Measurements from ENCODE around the gene HSD11B1.

HSD11B1 gene

DNA sequence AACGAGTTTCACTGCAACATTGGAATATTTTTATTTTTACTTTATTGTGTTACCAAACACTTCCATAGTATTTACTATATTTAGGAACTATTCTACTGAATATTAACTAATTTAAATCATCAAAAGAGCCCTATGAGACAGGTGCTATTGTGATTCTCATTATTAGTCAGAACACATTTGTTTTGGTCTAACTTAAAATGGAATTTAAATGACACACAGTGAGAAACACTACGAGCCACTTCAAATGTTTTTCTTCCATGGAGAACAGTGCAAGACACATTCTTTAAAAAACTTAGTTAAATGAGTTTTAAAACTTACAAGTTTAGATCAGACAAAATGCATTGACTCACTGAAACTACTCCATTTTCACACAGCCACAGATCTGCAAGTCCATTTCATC is 44.6 kb downstream of the HSD11B1 start:
- Histone ChIP-seq H4K20me1 (no peaks in the 10 kb centered on the region), H3K27ac (no peak overlapping the region), H3K9ac (no peak overlapping the region), H3K4me3 (no peak overlapping the region), H3K36me3 (no peaks in the 10 kb centered on the region), H3K4me2 (no peak overlapping the region), H3K9me3 (replicated peaks in 1 of 11) (peaks cover 0 to 4% (median 0%) of the 10 kb centered on the region in 11 experiments; a peak in 1 of 22 replicates), H3K4me1 (peaks cover 11 to 48% (median 26%) of the 10 kb centered on the region in 10 experiments), H3K27me3 (no peaks in the 10 kb centered on the region)
- TF ChIP-seq Cebpa-rat (IDR thresholded peaks at IDR 0.05), result no peak

DNA sequence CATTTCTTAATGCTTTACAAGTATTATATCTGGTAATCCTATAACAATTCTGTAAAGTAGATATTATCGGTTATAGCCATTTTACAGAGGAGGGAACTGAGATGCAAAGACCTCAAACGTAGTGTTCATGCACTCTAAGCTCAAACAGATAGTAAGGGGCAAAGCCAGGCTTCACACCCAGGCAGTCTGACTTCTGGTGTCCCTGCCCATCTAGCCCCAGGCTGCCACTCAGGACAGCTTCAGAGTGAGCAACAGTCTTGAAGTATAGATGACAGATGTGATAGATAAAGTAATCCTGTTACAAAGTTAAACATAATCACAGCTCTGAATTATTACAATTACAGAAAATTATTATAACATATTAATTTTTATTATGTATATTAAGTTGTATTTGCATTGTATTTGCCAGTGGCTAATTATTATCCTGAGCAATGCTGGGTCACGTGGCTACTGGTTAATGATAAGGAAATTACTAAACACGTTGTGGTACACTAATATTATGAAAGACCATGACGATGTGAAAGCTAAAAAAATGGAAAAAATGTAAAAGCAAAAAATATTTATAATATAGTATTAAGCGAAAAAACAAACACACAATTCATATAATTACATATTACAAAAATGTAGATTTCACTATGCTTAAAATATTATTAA is 45.2 kb downstream of the HSD11B1 start:
- Histone ChIP-seq H3K4me3 (no peak overlapping the region), H3K4me1 (peaks cover 11 to 54% (median 28%) of the 10 kb centered on the region in 10 experiments), H4K20me1 (no peaks in the 10 kb centered on the region), H3K9me3 (replicated peaks in 1 of 11) (peaks cover 0 to 4% (median 0%) of the 10 kb centered on the region in 11 experiments; a peak in 1 of 22 replicates), H3K27me3 (no peaks in the 10 kb centered on the region), H3K4me2 (no peak overlapping the region), H3K27ac (no peak overlapping the region), H3K36me3 (no peaks in the 10 kb centered on the region), H3K9ac (no peak overlapping the region)
- TF ChIP-seq Cebpa-rat (IDR thresholded peaks at IDR 0.05), result no peak

DNA sequence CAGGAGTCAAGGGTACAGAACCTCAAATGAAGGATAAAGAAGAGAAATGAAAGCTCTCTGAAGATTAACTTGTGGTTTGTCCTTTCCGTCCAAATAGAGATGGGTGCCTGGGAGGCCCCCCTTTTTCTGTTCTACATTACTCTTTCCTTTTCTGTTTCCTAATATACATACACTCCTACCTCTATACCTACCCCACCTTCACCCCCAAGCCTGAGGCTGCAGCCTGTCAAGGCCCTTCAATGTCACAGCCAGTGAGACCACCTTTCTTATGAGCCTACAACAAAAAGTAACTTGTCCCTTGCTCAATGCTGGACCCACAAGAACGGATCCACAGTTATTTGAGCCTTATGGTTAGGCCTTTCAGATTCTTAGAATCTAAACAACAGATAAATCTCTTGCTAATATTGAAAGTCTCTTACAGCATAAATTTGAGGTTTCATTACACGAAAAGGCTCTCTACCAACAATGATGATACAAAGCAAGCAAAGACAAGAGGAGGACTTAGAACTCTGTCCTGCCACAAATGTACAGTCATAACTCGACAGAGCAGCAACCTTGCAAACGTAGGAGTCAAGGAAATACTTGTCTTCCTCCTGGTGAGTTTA is 47.1 kb downstream of the HSD11B1 start:
- no peak overlapping the region for H3K4me3 ChIP-seq
- no peaks in the 10 kb centered on the region for H3K36me3 ChIP-seq
- H3K4me1 ChIP-seq, result peaks cover 31 to 68% (median 46%) of the 10 kb centered on the region in 10 experiments
- H4K20me1 ChIP-seq, result no peaks in the 10 kb centered on the region
- no peak overlapping the region for H3K9ac ChIP-seq
- H3K4me2 ChIP-seq, result peak overlapping the region; percentile 31 to 67 (median 53)
- TF ChIP-seq Cebpa-rat (IDR thresholded peaks at IDR 0.05), result no peak
- H3K27me3 ChIP-seq, result no peaks in the 10 kb centered on the region
- H3K27ac ChIP-seq, result peak overlapping the region in 2 of 11 experiments; percentile 1 to 19; a peak in 2 of 22 replicates
- H3K9me3 ChIP-seq (replicated peaks in 1 of 11), result peaks cover 0 to 4% (median 0%) of the 10 kb centered on the region in 11 experiments; a peak in 1 of 22 replicates

- no peak overlapping the region for H3K9ac ChIP-seq
- H3K36me3 ChIP-seq, result no peaks in the 10 kb centered on the region
- H3K4me3 ChIP-seq, result no peak overlapping the region
- no peaks in the 10 kb centered on the region for H3K27me3 ChIP-seq
- H3K4me1 ChIP-seq, result peaks cover 41 to 79% (median 57%) of the 10 kb centered on the region in 10 experiments
- TF ChIP-seq Cebpa-rat (IDR thresholded peaks at IDR 0.05), result no peak
- no peaks in the 10 kb centered on the region for H3K9me3 ChIP-seq (replicated peaks in 1 of 11)
- peak overlapping the region in 5 of 11 experiments; percentile 2 to 67 (median 57); a peak in 5 of 22 replicates for H3K4me2 ChIP-seq
- no peak overlapping the region for H3K27ac ChIP-seq
- no peaks in the 10 kb centered on the region for H4K20me1 ChIP-seq
Measured at GRCh38 chr1:209752890-209753289, 48.2 kb downstream of the HSD11B1 start.

DNA sequence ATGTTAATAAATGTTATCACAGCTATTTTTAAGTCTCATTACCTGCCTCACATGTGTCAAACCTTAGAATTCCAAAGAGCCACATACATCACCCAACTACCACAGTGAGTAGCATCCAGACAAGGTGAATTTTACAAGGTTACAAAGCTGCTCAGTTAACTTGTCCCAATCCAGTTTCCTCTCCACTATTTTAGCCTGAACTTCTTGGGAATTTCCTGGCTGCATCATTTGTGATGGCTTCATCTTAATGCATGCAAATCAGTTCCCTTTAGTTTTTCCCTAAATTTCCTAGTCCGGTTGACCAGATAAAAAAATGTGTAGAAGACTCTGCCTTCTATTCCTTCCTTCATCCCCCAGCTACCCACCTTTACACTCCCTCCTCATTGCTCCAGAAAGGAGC is 50.6 kb downstream of the HSD11B1 start:
- Histone ChIP-seq H4K20me1 (0 out of 22 replicates have a peak, but pooled peaks cover 0 to 11% (median 0%) of the 10 kb centered on the region in 11 experiments), H3K9me3 (replicated peaks in 1 of 11) (no peaks in the 10 kb centered on the region), H3K36me3 (peaks cover 0 to 21% (median 14%) of the 10 kb centered on the region in 11 experiments; a peak in 16 of 22 replicates), H3K9ac (peak overlapping the region in 7 of 11 experiments; percentile 67 to 85 (median 74); a peak in 13 of 22 replicates), H3K27ac (peak overlapping the region in 10 of 11 experiments; percentile 72 to 94 (median 86); a peak in 20 of 22 replicates), H3K27me3 (no peaks in the 10 kb centered on the region), H3K4me1 (peaks cover 51 to 88% (median 73%) of the 10 kb centered on the region in 10 experiments), H3K4me2 (peak overlapping the region; percentile 80 to 99 (median 95)), H3K4me3 (peak overlapping the region in 6 of 10 experiments; percentile 53 to 77 (median 66); a peak in 7 of 20 replicates)
- no peak for TF ChIP-seq Cebpa-rat (IDR thresholded peaks at IDR 0.05)

GRCh38 chr1:209755926-209756614 is 51.4 kb downstream of the HSD11B1 start, which contains the start of gene TRAF3IP3:
Gene TRAF3IP3, plus strand, starts transcription at chr1:209756053. Its CDS starts 3,987 bp downstream, at chr1:209760040.
- H3K9me3 ChIP-seq (replicated peaks in 1 of 11), result no peaks in the 10 kb centered on the region
- peak within 1 kb of the TSS; percentile 80 to 99 (median 95) for H3K4me2 ChIP-seq
- H3K27me3 ChIP-seq, result no peaks in the 10 kb centered on the region
- 0 out of 22 replicates have a peak, but pooled peaks cover 0 to 11% (median 0%) of the 10 kb centered on the region in 11 experiments for H4K20me1 ChIP-seq
- H3K4me3 ChIP-seq, result peak within 1 kb of the TSS; percentile 28 to 77 (median 59); a peak in 19 of 20 replicates
- H3K4me1 ChIP-seq, result peaks cover 49 to 88% (median 76%) of the 10 kb centered on the region in 10 experiments
- peak in 7 of 11 experiments; percentile 8 to 79 (median 52); a peak in 7 of 22 replicates for TF ChIP-seq Cebpa-rat (IDR thresholded peaks at IDR 0.05)
- H3K36me3 ChIP-seq, result peaks cover 0 to 30% (median 21%) of the 10 kb centered on the region in 11 experiments; a peak in 17 of 22 replicates
- H3K27ac ChIP-seq, result peak within 1 kb of the TSS; percentile 50 to 94 (median 86)
- peak within 1 kb of the TSS; percentile 32 to 85 (median 70) for H3K9ac ChIP-seq

DNA sequence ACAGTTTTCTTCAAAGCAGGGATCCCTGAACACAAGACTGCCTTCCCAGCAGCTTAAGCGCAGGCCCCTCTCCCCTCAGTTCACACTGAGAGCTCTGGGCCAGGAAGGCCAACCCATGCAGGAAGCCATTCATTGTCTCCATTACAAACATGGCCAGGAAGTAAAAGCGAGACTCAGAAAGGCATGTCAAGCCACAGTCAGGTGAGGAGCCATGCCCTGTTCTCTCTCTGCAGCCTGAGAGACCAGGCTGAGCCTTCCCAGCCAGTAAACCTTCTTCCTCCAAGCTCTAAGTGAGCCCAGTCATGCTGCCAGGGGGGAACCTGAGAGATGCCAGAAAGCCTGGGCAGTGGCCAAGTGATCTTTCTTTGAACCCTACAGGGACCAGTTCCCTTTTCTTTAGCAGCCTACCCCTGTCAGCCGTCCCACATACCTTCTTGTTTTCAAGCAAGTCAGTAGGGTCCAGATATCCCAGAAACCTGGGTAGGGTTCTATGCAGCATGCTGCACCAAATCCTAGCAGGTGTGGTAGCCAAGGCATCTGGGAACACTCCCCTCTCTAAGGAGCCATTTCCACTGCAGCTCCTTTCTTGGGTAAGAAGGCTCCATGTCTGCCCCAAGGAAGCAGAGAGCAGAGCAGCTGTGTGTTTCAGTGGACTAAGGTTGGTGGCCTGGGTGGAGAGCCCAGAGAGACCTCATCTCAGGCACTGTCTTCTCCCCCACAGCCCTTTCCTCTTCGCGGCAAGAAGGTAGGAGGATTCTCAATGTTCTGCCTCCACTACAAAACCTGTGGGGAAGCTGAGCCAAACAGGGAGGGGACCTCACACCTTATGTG is 52.2 kb downstream of the HSD11B1 start:
- peaks cover 42 to 88% (median 72%) of the 10 kb centered on the region in 10 experiments for H3K4me1 ChIP-seq
- peak overlapping the region; percentile 50 to 94 (median 86) for H3K27ac ChIP-seq
- peak overlapping the region; percentile 32 to 85 (median 70) for H3K9ac ChIP-seq
- H4K20me1 ChIP-seq, result 0 out of 22 replicates have a peak, but pooled peaks cover 0 to 11% (median 0%) of the 10 kb centered on the region in 11 experiments
- peak overlapping the region; percentile 80 to 99 (median 95) for H3K4me2 ChIP-seq
- H3K36me3 ChIP-seq, result peaks cover 0 to 37% (median 25%) of the 10 kb centered on the region in 11 experiments; a peak in 17 of 22 replicates
- H3K4me3 ChIP-seq, result peak overlapping the region; percentile 28 to 77 (median 59); a peak in 19 of 20 replicates
- no peak for TF ChIP-seq Cebpa-rat (IDR thresholded peaks at IDR 0.05)
- H3K27me3 ChIP-seq, result no peaks in the 10 kb centered on the region
- no peaks in the 10 kb centered on the region for H3K9me3 ChIP-seq (replicated peaks in 1 of 11)

All from BLaER1 treated with 17β-estradiol and CSF1 and Interleukin-3, amounts not matched to agents 10 nM and 100 nM (cell line).